Smooth muscle cell of trachea (primary cell): ENCODE results near the gene SCGB3A2. TPM values are rescaled to one million over a fixed set of nuclear protein-coding genes. Genes with fewer than 3 reads are reported as not detected.

ENCODE experiments used
- total RNA-seq: library from RNA; depleted of rRNA; stranded (reverse); fragments of >200 nt; gene quantifications from 2 replicates; pipeline ENCODE4 v1.2.1, GENCODE V29; 2014

The SCGB3A2 gene
- total RNA-seq, result not detected in 2 replicates

DNA sequence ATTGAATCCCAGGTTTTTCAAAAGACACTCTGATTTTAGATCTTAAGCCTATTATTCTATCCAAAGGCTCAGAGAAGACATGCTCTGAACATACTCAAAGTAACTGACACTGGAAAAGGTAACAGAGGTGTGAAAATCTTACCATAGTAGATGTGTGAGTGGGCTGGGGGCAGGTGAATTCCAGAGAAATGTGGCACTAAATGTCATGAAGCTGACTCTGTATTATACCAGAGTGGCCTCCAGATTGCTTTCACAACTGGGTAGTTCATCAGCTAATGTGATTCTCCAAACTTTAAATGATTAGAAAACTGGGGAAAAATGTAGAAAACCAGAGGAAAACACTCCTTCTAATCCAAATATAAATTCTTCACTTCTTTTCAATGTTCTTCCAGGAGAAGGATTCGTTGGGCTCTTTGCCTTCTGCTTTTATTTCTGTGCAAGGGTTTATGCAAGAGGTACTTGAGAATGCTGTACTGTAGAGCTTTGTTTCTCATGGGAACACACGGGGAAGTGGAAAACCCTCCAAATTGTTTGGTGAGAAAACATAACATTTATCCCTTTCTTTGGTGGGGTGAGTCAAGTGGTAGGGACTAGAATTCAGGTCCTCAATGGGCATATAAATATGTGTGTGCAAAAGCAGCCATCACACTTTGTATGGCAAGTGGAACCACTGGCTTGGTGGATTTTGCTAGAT is at the start of gene SCGB3A2:
TSS of gene SCGB3A2 (plus strand) at position 646 of the 694 bp plus-strand sequence. CDS start 93 bp downstream, outside the sequence.

DNA sequence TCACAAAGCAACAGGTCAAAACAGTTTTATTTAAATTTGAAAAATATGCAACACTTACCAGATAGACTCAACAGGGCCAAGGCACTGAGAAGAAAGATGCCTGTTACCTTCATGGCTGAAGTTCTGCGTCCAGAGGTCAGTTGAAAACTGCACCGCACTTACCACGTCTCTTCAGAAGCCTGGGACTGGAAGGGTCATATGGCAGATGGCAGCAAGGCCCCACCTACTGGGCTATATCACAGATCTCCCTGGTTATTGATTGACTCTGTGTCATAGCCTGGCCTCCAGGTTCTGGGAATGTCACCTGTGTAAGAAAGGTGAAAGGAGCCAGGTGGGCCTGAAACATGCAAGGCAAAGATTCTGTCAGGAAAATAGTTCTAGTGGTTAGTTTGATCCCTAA is 47.0 kb upstream of the SCGB3A2 start, which contains the start of gene SPINK1:
TSS of gene SPINK1 (minus strand) at position 207 of the 400 bp plus-strand sequence. CDS start at position 113, 94 bp downstream.

GRCh38 chr5:147906326-147907095 is 28.0 kb downstream of the SCGB3A2 start, which contains the start of gene C5orf46:
Gene C5orf46 (minus strand): TSS chr5:147906538. CDS start chr5:147906501, 37 bp downstream.

Other genes with a start within 250 kb of the SCGB3A2 start
- gene JAKMIP2, start 96.0 kb upstream of the SCGB3A2 start, total RNA-seq, result 0.50 and 2.6 TPM in 2 replicates
- not detected in 2 replicates for gene SPINK1, start 47.0 kb upstream of the SCGB3A2 start, total RNA-seq
- gene C5orf46, start 27.8 kb downstream of the SCGB3A2 start, total RNA-seq, result 0.58 TPM in 1 of 2 replicates, not detected in the other
- gene SPINK5, start 185.3 kb downstream of the SCGB3A2 start, total RNA-seq, result not detected in 2 replicates